GM18861 (cell line): ENCODE results near the gene DEFB124.
"Not testable (repeated sequence)": the region's sequence is repeated elsewhere in the genome, so short reads cannot be mapped to it uniquely, and the experiment has no call there.

ENCODE experiments used
- ATAC-seq: cut with Tn5 transposase; IDR thresholded peaks from one replicate; pipeline ENCODE4 v1.9.1; 2021; ENCODE audit not compliant: unreplicated experiment

Gene DEFB124

GRCh38 chr20:31474758-31475427, at the start of gene DEFB124, which contains the start of gene REM1:
DEFB124 (minus strand) TSS chr20:31475127; CDS start chr20:31473013, 2,114 bp downstream.
REM1 (plus strand) TSS chr20:31475288; CDS start chr20:31476446, 1,158 bp downstream.
- no peak for ATAC-seq

GRCh38 chr20:31523361-31524283, 48.7 kb upstream of the DEFB124 start:
- no peak for ATAC-seq

DNA sequence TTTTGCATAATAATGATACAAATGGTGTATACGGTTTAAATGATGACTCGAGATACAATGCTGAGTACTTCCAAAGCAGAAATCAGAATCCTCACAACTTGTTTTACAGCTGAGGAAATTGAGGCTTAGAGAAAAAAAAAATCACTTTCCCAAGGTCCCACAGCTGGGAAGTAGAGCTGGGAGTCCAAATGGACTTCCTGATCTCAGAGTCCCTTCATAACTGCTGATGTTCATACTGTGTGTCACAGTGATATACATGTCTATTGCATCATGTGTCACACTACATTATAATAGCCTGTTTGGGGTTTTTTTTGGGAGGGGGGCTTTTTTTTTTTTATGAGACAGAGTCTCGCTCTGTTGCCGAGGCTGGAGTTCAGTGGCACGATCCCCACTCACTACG, 47.8 kb upstream of the DEFB124 start:
- no peak for ATAC-seq

DNA sequence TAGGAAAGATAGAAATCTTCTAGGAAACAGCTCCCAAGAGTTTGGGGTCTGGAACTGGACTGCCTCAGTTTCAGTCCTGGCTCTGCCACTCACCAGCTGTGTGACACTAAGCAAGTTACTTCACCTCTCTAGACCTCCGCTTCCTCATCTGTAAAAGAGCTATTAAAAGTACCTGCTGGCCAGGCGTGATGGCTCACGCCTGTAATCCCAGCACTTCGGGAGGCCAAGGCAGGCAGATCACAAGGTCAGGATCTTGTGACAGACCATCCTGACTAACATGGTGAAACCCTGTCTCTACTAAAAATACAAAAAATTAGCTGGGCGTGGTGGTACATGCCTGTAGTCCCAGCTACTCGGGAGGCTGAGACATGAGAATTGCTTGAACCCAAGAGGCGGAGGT, 46.3 kb upstream of the DEFB124 start:
- not testable (repeated sequence) for ATAC-seq

DNA sequence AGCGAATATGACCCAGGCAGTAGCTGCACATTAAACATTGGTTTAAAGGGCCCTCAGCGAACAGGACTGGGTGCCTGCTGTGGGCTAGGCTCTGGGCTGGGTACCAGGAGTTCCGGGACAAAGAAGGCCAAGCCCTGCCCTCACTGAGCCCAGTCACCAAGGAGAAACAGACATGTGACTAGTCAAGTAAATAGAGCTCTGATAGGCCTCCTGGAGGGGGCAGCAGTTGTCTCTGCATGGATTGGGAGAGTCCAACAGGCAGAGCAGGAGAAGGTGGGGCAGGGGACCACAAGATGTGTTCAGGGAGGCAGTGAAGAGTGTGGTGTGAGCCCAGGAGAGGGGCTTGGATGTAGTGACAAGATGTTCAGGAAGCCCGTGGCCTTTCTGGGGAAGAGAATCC, 42.4 kb upstream of the DEFB124 start:
- ATAC-seq, result no peak

DNA sequence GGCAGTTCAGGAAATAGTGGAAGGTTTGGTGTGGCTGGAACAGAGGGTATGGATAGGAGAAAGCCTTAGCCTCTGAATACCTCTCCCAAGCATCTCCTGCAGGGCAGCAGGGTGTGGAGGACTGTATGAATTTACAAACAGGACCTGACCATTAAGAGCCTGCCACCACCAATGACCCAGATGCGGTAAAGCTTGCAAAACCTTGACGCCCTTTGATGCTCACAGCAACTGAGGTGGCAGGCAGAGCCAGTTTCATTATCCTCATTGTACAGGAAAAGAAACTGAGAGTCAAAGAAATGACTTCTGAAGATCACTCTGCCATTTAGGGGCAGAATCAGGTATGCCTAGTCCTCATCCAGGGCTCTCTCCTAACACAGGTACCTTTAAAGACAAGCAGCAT, 41.7 kb upstream of the DEFB124 start:
- ATAC-seq, result no peak

DNA sequence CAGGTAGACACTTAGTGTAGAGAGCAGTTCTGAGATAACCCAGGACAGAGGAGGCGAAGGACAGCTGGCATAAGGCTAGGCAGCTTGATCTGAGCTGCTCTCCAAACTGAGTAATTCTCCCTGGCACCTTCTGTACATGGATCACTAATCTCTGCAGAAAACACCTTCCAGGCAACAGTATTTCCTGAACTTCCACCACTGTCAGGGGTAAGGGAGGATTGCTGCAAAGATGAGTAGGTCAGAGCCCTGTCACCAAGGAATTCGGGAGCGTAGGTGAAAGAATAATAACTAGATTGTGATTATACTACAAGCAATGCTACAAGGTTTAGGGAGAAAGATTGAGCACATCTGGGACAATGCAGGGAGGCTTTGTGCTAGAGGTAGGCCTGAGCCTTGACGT, 41.2 kb upstream of the DEFB124 start:
- ATAC-seq, result no peak

- ATAC-seq, result no peak
These were observed 40.8 kb upstream of the DEFB124 start for GRCh38 chr20:31515775-31516107.

GRCh38 chr20:31515072-31515774, 40.3 kb upstream of the DEFB124 start:
- no peak for ATAC-seq

DNA sequence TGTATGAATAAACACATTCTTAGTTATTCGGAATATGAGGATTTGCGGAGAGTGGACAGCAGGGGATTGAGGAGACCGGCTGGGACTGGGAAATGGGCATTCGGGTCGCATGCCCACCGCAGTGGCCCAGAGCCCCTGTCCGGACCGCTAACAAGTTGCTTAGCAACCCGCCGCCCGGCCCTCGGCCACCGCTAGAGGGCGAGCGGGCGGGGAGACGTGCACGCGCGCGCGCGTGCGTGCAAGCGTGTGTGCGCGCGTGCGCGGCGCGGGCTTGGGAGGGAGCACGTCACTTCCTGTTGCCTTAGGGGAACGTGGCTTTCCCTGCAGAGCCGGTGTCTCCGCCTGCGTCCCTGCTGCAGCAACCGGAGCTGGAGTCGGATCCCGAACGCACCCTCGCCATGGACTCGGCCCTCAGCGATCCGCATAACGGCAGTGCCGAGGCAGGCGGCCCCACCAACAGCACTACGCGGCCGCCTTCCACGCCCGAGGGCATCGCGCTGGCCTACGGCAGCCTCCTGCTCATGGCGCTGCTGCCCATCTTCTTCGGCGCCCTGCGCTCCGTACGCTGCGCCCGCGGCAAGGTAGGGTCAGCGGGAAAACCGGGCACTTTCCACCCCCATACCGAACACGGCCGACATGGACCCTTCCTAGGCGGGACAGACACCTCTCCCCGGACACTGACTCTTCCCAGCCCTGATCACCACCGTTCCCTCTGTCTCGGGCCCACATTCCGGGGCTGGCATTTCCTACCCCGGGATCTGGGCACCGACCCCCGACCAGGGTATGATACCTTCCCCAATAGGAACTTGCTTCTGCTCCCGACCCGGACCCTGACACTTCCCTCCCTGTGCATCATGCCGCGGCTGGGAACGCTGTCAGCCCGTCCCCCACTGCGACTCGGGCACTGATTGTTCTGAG, 39.5 kb upstream of the DEFB124 start, which contains the start of gene HM13:
TSS of gene HM13 (plus strand) at position 289 of the 918 bp plus-strand sequence. CDS start at position 399, 110 bp downstream.
- ATAC-seq, result peak; percentile 86

DNA sequence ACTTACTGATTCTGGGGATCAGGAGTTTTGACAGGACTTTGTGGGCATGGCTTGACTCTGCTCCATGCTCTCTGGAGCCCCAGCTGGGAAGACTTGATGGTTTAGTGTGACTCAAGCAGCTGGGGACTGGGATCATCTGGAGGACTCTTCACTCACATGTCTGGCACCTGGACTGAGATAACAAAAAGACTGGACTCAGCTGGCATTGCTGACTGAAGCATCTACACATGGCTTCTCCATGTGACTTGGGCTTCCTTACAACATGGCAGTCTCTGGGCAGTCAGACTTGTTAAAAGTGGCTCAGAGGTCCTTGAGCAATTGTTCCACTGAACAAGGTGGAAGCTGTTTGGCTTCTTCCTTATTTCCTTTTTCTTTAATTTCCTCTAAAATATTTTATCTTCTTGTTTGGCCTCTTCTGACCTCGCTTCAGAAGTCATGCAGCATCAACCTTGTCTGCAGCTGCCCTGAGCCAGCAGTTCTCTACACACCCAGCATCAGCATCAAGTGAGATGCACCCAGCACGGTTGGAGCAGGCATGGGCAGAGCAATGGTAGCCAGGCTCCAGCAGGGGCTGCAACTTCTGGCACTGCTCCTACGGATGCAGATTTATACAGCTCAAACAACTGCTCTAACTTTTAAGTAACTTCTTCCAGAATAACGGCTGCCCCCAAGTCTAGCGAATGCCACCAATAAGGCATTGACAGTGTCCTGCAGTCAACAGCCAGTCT, 33.8 kb upstream of the DEFB124 start:
- ATAC-seq, result no peak

DNA sequence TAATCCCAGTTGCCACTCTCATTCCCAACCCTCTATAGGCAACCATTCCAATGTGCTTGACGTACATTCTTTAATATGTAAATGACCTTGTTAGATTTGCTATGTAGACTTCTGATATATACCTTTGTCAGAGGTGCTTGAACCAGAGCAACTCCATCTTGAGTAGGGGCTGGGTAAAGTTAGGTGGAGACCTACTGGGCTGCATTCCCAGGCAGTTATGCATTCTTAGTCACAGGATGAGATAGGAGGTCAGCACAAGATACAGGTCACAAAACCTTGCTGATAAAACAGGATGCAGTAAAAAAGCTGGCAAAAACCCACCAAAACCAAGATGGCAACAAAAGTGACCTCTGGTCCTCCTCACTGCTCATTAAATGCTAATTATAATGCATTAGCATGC, 31.0 kb upstream of the DEFB124 start:
- ATAC-seq, result no peak

GRCh38 chr20:31502884-31503673, 28.2 kb upstream of the DEFB124 start:
- peak; percentile 92 for ATAC-seq

DNA sequence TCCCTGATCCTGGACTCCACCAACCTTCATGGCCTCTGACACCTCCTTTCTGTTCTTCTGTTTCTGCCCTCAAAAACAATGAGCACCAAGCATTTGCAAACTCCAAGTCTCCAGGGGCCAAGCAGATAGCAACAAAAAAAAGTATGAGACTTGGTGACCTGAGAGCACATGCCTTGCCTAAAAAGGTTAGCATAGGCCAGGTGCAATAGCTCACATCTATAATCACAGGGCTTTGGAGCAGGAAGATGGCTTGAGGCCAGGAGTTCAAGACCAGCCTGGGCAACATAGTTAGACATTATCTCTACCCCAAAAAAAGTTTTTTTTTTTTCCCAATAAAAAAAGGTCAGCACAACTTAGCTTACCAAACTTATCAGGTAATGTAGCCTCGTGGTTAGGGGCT, 25.6 kb upstream of the DEFB124 start:
- ATAC-seq, result no peak

DNA sequence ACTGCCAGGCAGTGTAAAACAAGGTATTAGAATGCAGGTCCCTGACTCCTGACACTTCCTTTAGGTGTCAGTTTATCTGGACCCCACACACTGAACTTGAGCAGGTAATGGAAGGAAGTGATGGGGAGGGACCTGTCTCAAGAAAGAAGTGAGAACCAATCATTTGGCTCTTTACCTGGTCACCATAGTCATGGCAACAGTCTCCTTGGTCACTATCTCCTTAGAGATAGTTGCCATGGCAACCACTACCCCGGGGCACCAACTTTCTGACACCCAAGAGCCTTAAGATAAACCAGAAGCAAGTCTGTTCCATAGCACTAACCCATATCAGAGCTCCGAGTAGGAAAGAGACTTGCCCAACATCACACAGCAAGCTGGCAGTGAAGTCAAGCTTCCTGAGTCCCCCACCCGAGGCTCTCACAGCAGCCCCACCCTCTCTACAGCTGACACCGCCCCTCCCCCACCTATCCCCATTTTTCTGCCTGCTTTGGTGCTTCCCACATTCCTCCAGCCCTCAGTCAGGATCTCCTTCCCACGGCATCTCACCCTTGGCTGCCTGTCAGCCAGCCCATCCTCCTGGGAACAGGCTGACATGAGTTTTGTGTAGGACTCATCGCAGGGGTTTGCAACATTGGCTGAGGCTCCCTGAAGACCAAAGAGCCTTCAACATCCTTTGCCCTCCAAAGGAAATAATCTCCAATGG, 23.1 kb upstream of the DEFB124 start:
- ATAC-seq, result no peak

DNA sequence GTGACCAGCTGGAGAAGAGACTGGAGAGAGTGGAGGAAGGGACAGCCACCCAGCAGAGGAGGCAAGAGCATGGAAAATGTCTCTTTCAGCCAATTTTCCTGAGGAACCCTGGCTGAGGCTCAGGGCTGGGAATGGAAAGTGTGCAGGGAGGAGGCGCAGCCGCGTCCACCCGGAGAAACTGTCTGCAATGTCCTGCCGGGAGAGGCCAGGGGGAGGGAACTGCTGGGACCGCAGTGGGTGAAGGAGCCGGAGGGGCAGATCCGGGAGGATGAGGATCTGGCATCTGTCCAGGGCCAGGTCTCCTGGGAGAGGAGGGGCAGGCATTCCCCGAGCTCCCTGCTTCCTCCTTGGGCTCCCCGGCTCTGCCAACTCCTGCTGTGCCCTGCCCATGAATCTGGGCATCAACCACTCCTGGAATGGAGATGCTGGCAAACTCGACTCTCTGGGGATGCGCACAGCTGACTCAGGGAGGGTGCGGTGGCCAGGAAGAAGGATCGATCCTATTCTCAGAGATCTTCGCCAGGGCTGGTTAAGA, 21.9 kb upstream of the DEFB124 start:
- ATAC-seq, result no peak

GRCh38 chr20:31494131-31494530, 19.2 kb upstream of the DEFB124 start:
- no peak for ATAC-seq

GRCh38 chr20:31490752-31491151, 15.8 kb upstream of the DEFB124 start:
- ATAC-seq, result no peak
